ENCODE results near the gene FAM20C. TPM values are rescaled to one million over a fixed set of nuclear protein-coding genes. Genes with fewer than 3 reads are reported as not detected.

FAM20C gene
- polyA plus RNA-seq, 1 experiment = 32.5 TPM

GRCh38 chr7:194252-195009 lies 2.1 kb downstream of the FAM20C start:
- ChIA-PET CTCF (interaction anchor here (0.6 to 2.5 kb wide), 3 partner anchors 38 to 132 kb away, joined by 3 to 12 read pairs (median 4); no protein-coding TSS in a partner anchor), POLR2A (no interaction called here)
- H3K36me3 ChIP-seq (ENCODE audit: control insufficient read depth, insufficient read depth, low read length) = peaks cover 37% of the 10 kb centered on the region
- H3K4me3 ChIP-seq (ENCODE audit: low read depth, low read length) = peak overlapping the region; percentile 70
- DNase-seq (ENCODE audit: low read depth) = no peak
- no peaks in the 10 kb centered on the region for H3K27me3 ChIP-seq (ENCODE audit: control insufficient read depth, insufficient read depth, low read length)
- no peak for TF ChIP-seq CTCF (IDR thresholded peaks at IDR 0.05; ENCODE audit: insufficient read depth, low read depth, low read length)

- Histone ChIP-seq H3K27me3 (ENCODE audit: control insufficient read depth, insufficient read depth, low read length) (no peaks in the 10 kb centered on the region), H3K36me3 (ENCODE audit: control insufficient read depth, insufficient read depth, low read length) (peaks cover 38% of the 10 kb centered on the region), H3K4me3 (ENCODE audit: low read depth, low read length) (peak overlapping the region; percentile 70)
- POLR2A ChIA-PET = no interaction called here
- TF ChIP-seq CTCF (IDR thresholded peaks at IDR 0.05; ENCODE audit: insufficient read depth, low read depth, low read length) = no peak
- CTCF ChIA-PET = interaction anchor here (0.6 to 2.5 kb wide), 5 partner anchors 20 to 133 kb away, joined by 3 to 12 read pairs (median 3); no protein-coding TSS in a partner anchor
- peak; percentile 20 for DNase-seq (ENCODE audit: low read depth)
Observed at GRCh38 chr7:195010-195829, 2.8 kb downstream of the FAM20C start.

- CTCF ChIA-PET = interaction anchor here (0.6 to 0.9 kb wide), 3 partner anchors 8 to 133 kb away, joined by 3 read pairs; no protein-coding TSS in a partner anchor
- H3K27me3 ChIP-seq (ENCODE audit: control insufficient read depth, insufficient read depth, low read length) = no peaks in the 10 kb centered on the region
- POLR2A ChIA-PET = no interaction called here
- no peak for DNase-seq (ENCODE audit: low read depth)
- peak overlapping the region; percentile 70 for H3K4me3 ChIP-seq (ENCODE audit: low read depth, low read length)
- no peak for TF ChIP-seq CTCF (IDR thresholded peaks at IDR 0.05; ENCODE audit: insufficient read depth, low read depth, low read length)
- peaks cover 42% of the 10 kb centered on the region for H3K36me3 ChIP-seq (ENCODE audit: control insufficient read depth, insufficient read depth, low read length)
Observed at GRCh38 chr7:195830-196128, 3.4 kb downstream of the FAM20C start.

GRCh38 chr7:196283-196682 lies 3.9 kb downstream of the FAM20C start:
- DNase-seq (ENCODE audit: low read depth) = no peak
- no peak overlapping the region for H3K4me3 ChIP-seq (ENCODE audit: low read depth, low read length)
- no peaks in the 10 kb centered on the region for H3K27me3 ChIP-seq (ENCODE audit: control insufficient read depth, insufficient read depth, low read length)
- CTCF ChIA-PET = interaction anchor here (0.6 to 0.9 kb wide), 2 partner anchors 8 to 441 kb away, joined by 3 read pairs; no protein-coding TSS in a partner anchor
- TF ChIP-seq CTCF (IDR thresholded peaks at IDR 0.05; ENCODE audit: insufficient read depth, low read depth, low read length) = no peak
- peaks cover 47% of the 10 kb centered on the region for H3K36me3 ChIP-seq (ENCODE audit: control insufficient read depth, insufficient read depth, low read length)
- POLR2A ChIA-PET = no interaction called here

GRCh38 chr7:196778-197321 lies 4.5 kb downstream of the FAM20C start:
- ChIA-PET CTCF (interaction anchor here (0.6 to 1.0 kb wide), 3 partner anchors 9 to 440 kb away, joined by 3 to 4 read pairs (median 3); no protein-coding TSS in a partner anchor), POLR2A (no interaction called here)
- no peak for TF ChIP-seq CTCF (IDR thresholded peaks at IDR 0.05; ENCODE audit: insufficient read depth, low read depth, low read length)
- Histone ChIP-seq H3K4me3 (ENCODE audit: low read depth, low read length) (no peak overlapping the region), H3K36me3 (ENCODE audit: control insufficient read depth, insufficient read depth, low read length) (peaks cover 48% of the 10 kb centered on the region), H3K27me3 (ENCODE audit: control insufficient read depth, insufficient read depth, low read length) (no peaks in the 10 kb centered on the region)
- no peak for DNase-seq (ENCODE audit: low read depth)

Measured in BJ (cell line).